HG03139 (cell line): ENCODE results near the gene ATPAF2.

Experiments used
- ATAC-seq: cut with Tn5 transposase; IDR thresholded peaks from one replicate; pipeline ENCODE4 v1.9.1; 2021; ENCODE audit not compliant: unreplicated experiment

The ATPAF2 gene

GRCh38 chr17:17987901-17988300 lies 51.1 kb downstream of the ATPAF2 start:
- ATAC-seq: no peak

GRCh38 chr17:17987187-17987896 lies 51.6 kb downstream of the ATPAF2 start:
- no peak for ATAC-seq

GRCh38 chr17:17985555-17985954 lies 53.4 kb downstream of the ATPAF2 start:
- ATAC-seq: no peak

- no peak for ATAC-seq
Measured at GRCh38 chr17:17985153-17985552, 53.8 kb downstream of the ATPAF2 start.

GRCh38 chr17:17983776-17984175 lies 55.2 kb downstream of the ATPAF2 start:
- no peak for ATAC-seq

GRCh38 chr17:17983376-17983775 lies 55.6 kb downstream of the ATPAF2 start:
- ATAC-seq: no peak

- ATAC-seq: no peak
Measured at GRCh38 chr17:17982801-17983200, 56.2 kb downstream of the ATPAF2 start.

GRCh38 chr17:17981330-17981729 lies 57.6 kb downstream of the ATPAF2 start:
- no peak for ATAC-seq

GRCh38 chr17:17979778-17980177 lies 59.2 kb downstream of the ATPAF2 start:
- no peak for ATAC-seq

GRCh38 chr17:17978481-17979424 lies 60.2 kb downstream of the ATPAF2 start:
- ATAC-seq: no peak

GRCh38 chr17:17976931-17977570 lies 61.9 kb downstream of the ATPAF2 start:
- ATAC-seq: no peak

- no peak for ATAC-seq
Measured at GRCh38 chr17:17975436-17975835, 63.5 kb downstream of the ATPAF2 start.

GRCh38 chr17:17972952-17973254 lies 66.1 kb downstream of the ATPAF2 start:
- no peak for ATAC-seq

GRCh38 chr17:17972126-17972951 lies 66.6 kb downstream of the ATPAF2 start, which contains the start of the genes DRC3 and TOM1L2:
TSS of gene DRC3 (plus strand) at chr17:17972862. CDS start at chr17:17977599, 4,737 bp downstream.
TSS of gene TOM1L2 (minus strand) at chr17:17972400. CDS start at chr17:17972313, 87 bp downstream.
- peak; percentile 94 for ATAC-seq

- ATAC-seq: no peak
Measured at GRCh38 chr17:17971431-17972125, 67.4 kb downstream of the ATPAF2 start.

GRCh38 chr17:17970699-17971430 lies 68.1 kb downstream of the ATPAF2 start:
- ATAC-seq: no peak
